GM20431 (cell line): Measurements from ENCODE around the gene HBG1.
"Not testable (repeated sequence)": the region's sequence is repeated elsewhere in the genome, so short reads cannot be mapped to it uniquely, and the experiment has no call there.

Experiments used
- in situ Hi-C: fragments of 300-500 bp; cut with MseI, MboI; formaldehyde crosslinking; loops from one replicate; pipeline ENCODE4 v1.15.0; 2020; ENCODE audit warnings: low sequenced_read_pairs; ENCODE audit not compliant: unreplicated experiment

Gene HBG1

DNA sequence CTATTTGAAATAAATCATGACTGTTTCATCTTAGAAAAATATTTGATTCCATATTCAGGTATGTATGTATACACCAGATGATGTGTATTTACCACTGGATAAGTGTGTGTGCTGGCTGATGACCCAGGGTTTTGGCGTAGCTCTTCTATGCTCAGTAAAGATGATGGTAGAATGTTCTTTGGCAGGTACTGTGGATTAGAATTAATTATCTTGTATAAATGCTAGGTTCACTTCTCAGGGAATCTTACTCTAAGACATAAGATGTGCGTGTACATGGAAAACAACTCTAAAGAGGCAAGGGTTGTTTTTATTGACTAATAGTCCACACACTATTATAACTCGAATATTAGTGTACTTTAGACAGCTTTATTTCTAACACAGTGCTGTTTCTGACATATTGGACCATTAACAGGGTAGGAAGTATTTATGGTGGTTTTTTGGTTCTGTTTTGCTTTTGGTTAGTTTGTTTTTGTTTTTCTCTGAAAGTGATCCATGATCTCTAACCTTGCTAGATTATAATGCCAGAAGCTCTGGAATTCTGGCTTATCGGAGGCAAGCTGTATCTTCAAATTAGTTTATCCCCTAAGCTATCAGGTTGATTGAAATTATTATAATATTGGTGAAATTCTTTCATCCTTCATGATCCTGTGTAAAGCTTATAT lies 1.0 kb upstream of the HBG1 start:
- in situ Hi-C loops: no loop called here

DNA sequence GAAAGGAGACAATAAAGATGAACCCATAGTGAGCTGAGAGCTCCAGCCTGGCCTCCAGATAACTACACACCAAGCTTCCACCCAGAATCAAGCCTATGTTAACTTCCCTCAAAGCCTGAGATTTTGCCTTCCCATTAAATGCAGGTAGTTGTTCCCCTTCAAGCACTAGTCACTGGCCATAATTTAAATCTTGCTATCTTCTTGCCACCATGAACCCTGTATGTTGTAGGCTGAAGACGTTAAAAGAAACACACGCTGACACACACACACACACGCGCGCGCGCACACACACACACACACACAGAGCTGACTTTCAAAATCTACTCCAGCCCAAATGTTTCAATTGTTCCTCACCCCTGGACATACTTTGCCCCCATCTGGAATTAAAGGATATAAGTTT lies 1.2 kb downstream of the HBG1 start:
- in situ Hi-C loops: not testable (repeated sequence)

DNA sequence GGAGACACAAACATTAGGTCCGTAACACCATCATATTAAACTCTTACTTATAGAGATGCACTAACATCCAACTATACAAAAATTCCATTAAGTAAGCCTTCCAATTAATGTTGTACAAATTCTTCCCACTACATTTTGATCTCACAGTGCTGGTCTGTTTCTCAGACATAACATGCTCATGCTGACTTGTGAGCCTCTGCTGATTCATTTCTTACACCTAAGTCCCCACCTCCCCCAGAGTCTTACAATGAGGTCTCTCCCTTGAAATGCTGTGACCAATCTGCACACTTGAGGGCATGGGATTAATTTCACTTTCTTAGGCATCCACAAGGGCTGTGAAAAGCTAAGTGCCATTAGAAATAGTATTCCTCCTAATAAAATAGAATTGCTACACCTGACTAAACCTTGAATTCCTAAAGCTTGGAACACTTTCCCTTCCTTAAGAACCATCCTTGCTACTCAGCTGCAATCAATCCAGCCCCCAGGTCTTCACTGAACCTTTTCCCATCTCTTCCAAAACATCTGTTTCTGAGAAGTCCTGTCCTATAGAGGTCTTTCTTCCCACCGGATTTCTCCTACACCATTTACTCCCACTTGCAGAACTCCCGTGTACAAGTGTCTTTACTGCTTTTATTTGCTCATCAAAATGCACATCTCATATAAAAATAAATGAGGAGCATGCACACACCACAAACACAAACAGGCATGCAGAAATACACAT lies 2.0 kb downstream of the HBG1 start:
- in situ Hi-C loops: no loop called here

DNA sequence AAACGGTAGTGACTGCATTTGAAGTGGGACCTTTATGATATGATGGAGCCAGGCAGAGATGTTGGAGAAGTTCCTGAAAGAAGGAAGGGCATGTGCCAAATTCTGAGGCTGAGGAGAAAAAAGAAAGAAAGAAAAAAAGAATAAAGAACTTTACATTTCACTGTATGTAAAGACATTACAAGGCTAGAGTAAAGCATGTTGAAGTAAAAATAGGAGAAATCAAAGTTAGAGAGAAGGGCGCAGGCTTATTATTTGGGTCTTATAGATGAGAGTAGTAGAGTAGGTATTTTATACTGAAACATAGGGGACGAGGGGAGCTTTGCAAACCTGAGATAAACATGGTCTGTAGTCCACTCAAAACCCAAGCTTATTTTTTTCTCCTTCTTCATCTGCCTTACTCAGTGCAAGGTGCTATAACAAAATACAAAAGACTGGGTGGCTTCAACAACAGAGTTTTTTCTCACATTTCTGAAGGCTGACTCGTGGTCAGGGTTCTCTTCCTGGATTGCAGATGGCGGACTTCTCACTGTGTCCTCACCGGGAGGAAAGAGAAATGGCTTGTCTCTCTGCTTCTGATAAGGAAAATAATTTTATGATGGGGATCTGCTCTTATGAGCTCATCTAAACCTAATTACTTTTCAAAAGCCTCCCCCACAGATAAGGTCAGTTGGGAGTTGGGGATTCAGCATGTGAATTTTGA lies 2.7 kb downstream of the HBG1 start:
- in situ Hi-C loops: no loop called here

DNA sequence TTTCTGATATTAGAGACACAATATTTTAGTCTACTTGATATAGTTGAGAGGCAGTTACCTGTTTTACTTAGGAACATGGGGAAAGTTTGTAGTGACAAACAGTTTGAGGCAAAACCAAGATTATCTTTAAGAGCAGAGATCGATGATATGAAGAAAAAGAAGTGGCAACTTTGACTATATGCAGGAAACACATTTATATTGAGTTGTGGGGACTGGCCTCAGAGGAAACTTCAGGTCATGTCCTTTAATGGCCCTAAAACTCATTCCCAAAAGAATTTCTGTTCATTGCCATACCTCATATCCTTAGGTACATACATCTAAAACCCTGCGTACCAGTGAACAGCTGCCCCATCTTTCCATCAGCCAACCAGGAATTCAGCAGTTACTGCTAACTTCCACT lies 4.5 kb downstream of the HBG1 start:
- in situ Hi-C loops: no loop called here

DNA sequence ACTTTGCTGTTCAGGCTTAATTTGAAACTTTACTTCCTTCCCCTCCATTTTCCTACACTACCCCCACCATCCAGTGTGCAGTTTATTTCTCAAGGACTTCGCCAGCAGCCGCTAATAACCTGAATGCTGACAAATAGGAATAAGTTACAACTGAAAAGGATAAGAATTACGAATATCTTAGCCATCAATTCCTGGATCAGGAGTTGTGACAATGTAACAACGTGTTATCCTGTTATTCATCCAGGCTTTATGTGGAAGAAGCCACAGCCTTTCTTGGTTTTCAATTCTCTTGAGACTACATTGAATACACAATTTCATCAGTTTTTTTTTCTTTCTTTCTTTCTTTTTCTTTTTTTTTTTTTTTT lies 5.9 kb downstream of the HBG1 start:
- in situ Hi-C loops: no loop called here

DNA sequence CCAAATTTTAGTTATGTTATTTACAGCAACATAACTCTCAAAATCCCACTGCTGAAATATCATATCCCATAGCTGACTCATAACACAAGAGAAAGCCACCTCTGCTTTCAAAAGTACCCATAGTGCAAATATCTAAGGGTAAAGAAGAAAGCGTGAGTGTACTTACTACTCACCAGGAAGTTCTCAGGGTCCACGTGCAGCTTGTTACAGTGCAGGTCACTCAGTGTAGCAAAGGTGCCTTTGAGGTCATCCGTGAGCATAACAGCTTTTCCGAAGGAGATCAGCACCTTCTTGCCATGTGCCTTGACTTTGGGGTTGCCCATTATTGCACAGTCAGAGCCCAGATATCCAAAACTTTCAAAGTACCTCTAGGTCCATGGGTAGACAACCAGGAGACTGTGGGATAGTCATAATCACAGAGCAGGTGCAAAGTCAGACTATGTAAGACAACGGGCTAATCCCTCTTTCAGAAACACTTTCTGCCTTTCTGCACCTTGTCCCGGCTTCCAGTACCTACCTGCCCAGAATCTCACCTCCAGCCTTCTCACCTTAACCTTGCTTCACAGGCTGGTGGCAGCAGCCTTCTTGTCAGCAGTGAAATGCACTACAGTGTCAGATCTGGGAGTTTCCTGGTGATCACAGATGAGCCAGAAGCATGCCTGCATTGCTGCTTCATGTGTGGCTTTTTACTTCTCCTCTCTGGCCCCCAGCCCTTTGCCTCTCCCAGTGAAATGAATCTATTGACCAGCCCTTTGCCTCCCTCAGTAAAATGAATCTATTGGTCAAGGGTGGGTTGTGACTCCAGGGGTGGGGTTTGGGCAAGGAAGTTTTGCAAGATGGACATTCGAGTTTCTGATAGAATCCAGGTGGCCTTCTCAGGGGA lies 6.5 kb downstream of the HBG1 start:
- in situ Hi-C loops: no loop called here

DNA sequence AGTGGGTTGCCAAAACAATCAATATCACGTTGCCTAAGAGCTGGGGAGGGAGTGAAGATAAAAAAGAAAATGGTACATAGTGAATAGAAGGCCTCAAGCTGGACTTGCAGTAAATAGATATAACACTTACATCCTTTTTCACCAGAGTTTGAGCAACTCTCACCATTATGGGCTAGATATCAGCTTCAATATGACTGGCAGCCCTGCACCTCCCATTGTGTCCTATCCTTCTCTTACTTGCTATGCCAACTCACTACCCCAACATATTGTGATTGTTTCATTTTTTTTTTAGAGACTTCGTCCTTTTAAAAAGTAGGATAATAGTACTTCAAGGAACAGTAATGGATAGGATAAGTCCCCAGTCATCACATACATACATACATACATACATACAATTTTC lies 7.4 kb downstream of the HBG1 start:
- in situ Hi-C loops: no loop called here

DNA sequence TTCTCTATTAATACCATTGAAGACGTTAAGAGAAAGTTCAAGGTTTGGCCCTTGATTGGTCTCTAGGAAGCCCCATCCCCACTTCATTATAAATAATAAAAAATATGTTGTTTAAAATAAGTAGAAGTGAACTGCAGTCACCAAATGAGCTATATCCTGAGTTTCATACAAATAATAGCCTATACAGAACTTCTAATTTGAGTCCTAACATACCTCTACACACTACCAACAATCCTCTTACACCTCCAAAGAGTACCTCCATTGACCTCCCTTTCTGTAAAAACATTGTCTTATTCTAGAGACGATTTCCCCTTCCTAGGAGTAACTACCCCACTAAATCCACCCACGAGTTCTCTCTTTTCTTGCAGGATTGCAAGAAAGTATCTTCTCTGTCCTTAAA lies 8.2 kb downstream of the HBG1 start:
- in situ Hi-C loops: no loop called here

DNA sequence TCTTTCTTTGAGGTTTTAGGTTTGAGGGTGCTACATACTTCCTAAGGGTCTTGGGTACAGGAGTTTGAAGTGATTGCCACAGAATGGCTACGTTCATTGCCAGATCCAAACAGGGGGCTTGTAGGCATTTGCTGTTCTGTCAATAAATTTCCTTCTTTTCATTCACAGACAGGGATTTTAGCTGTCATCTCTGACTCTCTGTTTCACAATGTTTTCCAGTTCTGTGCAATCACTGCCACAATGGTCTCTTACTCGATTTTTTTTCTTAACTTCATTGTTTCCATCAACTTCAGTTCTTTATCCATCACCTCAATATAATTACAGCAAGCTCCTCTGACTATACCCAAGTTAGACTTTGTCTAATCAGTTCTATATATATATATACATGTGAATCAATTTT lies 9.2 kb downstream of the HBG1 start:
- in situ Hi-C loops: no loop called here

DNA sequence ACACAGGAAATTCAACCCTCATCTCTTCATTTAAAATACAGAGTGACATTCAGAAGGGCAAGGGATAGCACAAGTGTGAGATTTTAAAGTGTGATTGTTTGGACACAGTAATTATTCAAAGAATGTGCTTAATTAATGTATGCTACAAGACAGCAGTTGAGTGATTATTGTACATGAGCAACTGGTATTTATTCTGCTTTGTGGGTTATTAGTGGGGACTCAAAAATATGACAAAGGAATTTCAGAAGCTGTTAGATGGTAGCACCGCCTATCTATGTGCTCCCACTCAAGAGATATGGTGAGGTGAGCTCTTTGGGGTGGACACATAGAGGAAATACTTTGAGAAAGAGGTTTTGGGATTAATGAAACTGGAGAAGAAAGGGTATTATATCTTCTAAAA lies 9.6 kb downstream of the HBG1 start:
- in situ Hi-C loops: no loop called here

DNA sequence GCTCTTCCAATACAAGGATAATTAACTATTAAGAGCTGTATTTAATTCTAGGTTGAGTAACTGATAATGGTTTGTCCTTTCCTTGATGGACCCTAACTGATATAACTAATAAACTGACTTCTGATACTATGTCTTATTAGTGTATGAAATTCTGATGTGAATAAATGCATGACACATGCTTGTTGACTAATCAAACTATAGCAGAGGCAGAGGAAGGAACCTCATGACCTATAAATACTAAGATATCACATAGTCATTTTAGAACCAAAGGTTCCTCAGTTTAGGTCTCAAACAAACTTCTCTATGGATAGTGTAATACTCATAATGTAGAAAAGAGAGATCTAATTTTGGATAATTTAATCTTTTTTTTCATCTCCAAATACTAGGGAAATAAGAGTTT lies 10.6 kb downstream of the HBG1 start:
- in situ Hi-C loops: no loop called here

DNA sequence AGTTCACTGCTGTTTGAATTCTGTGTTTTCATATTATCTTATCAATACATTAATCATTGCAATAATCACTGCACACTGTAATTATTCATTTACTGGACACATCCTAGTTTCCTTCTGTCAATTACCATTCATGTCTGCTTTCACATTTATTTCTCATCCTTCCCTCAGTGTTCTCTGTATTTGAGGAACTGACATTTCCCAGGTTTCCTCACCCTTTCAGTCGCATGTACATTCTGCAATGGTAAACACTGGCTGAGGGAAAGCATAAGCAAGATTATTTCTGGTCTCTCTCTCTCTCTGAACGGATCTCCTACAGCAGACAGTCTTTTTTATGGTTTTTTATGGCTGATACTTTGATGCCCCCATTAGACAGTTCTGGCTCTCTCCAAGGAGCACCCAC lies 11.2 kb downstream of the HBG1 start:
- in situ Hi-C loops: no loop called here

DNA sequence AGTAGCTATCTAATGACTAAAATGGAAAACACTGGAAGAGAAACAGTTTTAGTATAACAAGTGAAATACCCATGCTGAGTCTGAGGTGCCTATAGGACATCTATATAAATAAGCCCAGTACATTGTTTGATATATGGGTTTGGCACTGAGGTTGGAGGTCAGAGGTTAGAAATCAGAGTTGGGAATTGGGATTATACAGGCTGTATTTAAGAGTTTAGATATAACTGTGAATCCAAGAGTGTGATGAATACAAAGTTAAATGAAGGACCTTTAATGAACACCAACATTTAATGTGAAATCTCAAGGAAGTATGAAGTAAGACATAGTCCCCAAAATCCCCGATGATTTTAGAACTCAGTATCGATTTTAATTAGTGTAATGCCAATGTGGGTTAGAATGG lies 12.2 kb downstream of the HBG1 start:
- in situ Hi-C loops: no loop called here

DNA sequence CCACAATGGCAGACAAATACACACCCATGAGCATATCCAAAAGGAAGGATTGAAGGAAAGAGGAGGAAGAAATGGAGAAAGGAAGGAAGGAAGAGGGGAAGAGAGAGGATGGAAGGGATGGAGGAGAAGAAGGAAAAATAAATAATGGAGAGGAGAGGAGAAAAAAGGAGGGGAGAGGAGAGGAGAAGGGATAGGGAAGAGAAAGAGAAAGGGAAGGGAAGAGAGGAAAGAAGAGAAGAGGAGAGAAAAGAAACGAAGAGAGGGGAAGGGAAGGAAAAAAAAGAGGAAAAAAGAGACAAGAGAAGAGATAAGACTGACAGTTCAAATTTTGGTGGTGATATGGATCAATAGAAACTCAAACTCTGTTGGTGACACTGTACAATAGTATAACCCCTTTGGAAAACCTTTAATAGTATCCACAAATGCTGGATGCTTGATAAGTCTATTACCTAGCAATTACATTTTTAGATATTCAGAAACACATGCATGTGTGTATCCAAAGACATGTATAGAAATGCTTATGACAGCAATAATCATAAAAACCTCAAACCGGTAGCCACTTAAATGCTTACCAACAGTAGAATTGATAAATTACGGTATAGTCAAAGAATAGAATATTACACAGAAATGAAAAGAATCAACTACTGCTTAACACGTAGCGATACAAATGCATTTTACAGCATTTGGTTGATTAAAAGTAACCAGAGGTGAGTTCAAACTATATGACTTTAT lies 14.1 kb downstream of the HBG1 start:
- in situ Hi-C loops: no loop called here

DNA sequence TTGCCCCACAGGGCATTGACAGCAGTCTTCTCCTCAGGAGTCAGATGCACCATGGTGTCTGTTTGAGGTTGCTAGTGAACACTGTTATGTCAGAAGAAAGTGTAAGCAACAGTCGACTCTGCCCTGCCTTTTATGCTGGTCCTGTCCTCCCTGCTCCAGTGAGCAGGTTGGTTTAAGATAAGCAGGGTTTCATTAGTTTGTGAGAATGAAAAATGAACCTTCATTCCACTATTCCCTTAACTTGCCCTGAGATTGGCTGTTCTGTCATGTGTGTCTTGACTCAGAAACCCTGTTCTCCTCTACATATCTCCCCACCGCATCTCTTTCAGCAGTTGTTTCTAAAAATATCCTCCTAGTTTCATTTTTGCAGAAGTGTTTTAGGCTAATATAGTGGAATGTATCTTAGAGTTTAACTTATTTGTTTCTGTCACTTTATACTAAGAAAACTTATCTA lies 15.2 kb downstream of the HBG1 start, which contains the start of gene HBD:
Gene HBD (minus strand): TSS at position 103 of the 454 bp plus-strand sequence. CDS start 50 bp downstream, at position 53.
- in situ Hi-C loops: no loop called here

DNA sequence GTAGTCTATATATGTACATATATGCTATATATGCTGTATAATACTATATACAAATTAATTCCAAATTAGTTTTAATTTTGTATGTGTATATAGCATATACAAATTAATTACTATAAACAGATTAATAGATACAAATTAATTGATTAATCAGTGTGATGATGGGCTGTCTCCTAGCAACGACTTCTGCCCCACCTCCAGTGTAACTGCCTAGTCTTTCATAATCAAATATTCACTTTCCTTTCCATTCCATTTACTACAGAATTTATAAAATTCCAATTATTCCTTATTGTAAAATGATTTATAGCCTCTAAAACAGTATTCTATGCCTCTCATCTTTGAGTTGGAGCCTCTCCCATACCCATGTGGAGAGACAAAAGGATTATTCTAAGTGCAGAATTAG lies 16.4 kb downstream of the HBG1 start:
- in situ Hi-C loops: no loop called here

DNA sequence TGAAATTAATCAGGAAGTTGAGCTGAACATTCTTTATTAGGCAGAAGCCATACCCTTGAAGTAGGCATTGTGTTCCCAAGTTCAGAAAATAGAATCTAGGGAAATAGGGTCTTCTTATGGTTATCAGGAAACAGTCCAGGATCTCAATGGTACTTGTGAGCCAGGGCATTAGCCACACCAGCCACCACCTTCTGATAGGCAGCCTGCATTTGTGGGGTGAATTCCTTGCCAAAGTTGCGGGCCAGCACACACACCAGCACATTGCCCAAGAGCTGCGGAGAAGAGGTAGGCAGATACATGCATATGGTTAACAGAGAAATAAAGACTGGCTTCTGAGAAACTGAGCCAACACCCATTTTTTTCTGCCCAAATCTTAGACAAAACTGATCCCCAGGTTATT lies 16.8 kb downstream of the HBG1 start:
- in situ Hi-C loops: no loop called here

DNA sequence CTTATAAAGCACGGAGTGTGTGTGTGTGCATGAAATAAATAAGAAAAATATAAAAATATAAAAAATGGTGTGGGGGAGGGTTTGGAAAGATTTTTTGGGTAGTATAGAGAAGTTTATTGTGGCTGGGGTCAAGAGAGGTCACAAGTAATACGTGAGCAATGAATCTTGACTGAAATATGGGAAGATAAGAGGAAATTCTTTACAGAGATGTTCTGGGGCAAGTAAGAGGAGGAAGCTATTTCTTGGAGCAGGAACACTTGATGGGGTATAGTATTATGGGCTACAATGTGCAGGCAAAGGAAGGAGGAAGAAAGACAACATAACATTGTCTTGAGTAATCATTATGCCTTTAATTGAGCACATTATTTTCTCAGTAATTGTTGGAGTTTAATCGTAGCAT lies 17.5 kb downstream of the HBG1 start:
- in situ Hi-C loops: no loop called here

DNA sequence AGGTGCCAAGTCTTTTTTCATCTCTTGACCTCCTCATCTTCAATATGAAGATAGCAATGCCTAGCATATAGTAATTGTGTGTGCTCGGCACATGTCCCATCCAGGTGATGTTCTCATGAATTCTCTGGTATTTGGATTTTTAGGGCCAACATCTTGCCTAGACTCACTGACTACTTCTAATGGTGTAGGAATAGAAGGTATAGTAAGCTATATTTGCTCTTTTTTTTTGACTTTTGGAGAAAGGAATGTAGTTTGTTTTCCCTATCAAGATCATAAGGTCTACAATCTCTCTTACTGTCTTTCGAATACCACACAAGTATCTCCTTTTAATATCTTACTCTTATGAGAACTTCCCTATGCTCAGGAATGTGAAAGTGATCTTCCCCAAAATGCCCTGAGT lies 18.5 kb downstream of the HBG1 start:
- in situ Hi-C loops: no loop called here
